ENCODE results near the gene CAMTA1.

DNA sequence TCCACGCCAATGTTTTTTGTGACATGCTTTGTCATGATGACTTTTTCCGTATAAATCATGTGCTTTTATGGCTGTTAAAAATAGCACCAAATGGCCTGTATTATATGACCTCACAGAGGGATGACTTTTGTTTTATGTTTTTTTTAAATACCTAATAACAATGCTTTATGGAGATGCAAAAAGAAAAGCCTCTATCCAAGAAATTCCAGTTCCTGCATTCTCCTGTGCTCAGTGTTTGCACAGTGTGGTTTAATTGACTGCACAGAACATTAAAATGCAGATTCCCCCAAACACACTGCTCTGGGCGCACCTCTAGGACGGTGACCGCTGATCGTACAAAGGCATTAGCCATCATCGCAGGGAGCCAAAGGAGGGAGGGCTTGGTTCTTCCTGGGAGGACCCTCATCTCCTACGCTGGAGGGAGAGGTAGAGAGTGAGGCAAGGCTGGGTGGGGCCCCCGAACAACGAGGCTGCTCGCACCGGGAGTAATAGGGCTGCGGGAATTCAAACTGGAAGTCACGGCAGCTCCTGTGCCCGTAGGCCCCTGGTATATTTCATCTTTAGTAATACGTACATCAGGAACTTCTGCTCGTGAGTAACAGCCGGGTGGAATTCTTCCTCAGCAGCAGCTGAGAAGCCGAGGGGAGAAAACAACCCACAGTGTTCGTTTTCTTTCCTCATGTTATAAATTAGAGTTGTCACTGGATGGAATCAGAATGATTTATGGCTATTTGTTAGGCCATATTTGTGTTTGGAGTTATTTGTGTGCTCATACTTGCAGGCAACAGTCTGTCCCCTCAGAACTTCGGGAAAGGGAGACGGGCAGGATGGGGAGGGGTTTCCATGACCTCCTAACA, 465.6 kb downstream of the CAMTA1 start:
- TF ChIP-seq ZC3H10 (CRISPR knock-in tag; IDR thresholded peaks at IDR 0.05) (no peak), TCF4 (CRISPR knock-in tag; IDR thresholded peaks at IDR 0.05; ENCODE audit: borderline replicate concordance) (no peak), CSDC2 (CRISPR knock-in tag; IDR thresholded peaks at IDR 0.05) (no peak), GLIS3 (CRISPR knock-in tag; IDR thresholded peaks at IDR 0.05) (no peak), ZNF8 (CRISPR knock-in tag; IDR thresholded peaks at IDR 0.05) (no peak)
- TF ChIP-seq, protein P1, sequence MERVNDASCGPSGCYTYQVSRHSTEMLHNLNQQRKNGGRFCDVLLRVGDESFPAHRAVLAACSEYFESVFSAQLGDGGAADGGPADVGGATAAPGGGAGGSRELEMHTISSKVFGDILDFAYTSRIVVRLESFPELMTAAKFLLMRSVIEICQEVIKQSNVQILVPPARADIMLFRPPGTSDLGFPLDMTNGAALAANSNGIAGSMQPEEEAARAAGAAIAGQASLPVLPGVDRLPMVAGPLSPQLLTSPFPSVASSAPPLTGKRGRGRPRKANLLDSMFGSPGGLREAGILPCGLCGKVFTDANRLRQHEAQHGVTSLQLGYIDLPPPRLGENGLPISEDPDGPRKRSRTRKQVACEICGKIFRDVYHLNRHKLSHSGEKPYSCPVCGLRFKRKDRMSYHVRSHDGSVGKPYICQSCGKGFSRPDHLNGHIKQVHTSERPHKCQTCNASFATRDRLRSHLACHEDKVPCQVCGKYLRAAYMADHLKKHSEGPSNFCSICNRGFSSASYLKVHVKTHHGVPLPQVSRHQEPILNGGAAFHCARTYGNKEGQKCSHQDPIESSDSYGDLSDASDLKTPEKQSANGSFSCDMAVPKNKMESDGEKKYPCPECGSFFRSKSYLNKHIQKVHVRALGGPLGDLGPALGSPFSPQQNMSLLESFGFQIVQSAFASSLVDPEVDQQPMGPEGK (CRISPR knock-in tag; IDR thresholded peaks at IDR 0.05; ENCODE audit: borderline replicate concordance), result no peak
- TF ChIP-seq, protein P2, sequence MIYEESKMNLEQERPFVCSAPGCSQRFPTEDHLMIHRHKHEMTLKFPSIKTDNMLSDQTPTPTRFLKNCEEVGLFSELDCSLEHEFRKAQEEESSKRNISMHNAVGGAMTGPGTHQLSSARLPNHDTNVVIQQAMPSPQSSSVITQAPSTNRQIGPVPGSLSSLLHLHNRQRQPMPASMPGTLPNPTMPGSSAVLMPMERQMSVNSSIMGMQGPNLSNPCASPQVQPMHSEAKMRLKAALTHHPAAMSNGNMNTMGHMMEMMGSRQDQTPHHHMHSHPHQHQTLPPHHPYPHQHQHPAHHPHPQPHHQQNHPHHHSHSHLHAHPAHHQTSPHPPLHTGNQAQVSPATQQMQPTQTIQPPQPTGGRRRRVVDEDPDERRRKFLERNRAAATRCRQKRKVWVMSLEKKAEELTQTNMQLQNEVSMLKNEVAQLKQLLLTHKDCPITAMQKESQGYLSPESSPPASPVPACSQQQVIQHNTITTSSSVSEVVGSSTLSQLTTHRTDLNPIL (CRISPR knock-in tag; IDR thresholded peaks at IDR 0.05; ENCODE audit: low read depth), result no peak
